Activated naive CD4-positive, alpha-beta T cell (primary cell): ENCODE results near the gene PRPF38B.

Source experiments
- DNase-seq, 4 experiments: peaks; one replicate each; lab custom pipeline; 2025; lab: John Stamatoyannopoulos, UW

The PRPF38B gene

DNA sequence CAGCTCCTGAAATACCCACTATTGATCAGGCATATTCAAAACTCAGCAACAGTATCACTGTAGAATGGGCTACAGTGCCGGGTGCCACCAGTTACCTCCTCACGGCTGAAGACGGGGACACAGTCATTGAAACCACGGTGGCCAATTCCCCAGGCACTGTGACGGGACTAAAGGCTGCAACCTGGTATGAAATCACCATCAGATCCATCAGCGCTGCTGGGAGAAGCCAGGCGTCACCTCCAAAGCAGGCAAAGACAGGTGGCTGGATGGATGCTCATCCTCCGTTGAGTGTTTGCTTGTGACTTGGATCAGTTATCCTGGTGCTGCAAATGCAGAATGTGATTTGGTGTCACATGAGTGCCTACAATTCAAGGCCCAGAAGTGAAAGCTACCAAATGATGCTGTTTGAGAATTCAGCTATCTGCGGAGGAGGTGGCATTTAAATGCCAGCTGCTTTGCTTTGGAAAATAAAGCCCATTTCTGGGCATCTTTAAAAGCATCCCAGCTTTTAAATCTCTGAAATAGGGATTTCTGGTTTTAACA, 25.7 kb downstream of the PRPF38B start:
- DNase-seq, result no peak

DNA sequence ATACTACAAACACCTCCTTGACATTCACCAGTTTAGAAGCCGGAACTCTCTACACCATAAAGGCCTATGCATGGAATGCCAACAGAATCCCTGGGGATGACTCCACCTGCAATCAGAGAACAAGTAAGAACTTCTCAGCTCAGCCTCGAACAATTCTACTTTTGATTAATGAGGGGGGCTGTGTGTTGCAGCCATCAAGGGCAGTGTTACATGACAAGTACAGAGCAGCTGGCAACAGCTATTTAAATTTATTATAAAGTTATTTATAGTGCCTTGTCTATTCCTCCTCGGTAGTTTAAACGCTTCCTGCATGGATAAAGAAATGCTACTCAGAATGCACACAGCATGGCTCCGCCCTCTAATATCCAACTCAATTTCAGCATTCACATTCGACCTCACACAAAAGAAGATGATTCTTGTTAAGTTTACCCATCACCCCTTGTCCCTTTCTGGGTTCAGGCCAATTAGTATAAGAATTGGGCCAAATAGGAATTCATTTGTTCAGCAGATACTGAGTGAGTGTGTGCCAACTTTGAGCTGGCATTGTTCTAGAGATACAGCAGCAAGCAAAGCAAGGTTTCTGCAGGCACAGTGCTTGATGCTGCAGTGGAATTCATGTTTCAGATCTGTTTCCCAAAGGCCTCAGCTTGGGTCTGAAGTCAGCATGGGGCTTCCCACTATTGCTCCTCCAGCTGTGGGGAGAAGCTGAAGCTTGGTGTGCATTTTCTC, 27.0 kb downstream of the PRPF38B start:
- no peak for DNase-seq

DNA sequence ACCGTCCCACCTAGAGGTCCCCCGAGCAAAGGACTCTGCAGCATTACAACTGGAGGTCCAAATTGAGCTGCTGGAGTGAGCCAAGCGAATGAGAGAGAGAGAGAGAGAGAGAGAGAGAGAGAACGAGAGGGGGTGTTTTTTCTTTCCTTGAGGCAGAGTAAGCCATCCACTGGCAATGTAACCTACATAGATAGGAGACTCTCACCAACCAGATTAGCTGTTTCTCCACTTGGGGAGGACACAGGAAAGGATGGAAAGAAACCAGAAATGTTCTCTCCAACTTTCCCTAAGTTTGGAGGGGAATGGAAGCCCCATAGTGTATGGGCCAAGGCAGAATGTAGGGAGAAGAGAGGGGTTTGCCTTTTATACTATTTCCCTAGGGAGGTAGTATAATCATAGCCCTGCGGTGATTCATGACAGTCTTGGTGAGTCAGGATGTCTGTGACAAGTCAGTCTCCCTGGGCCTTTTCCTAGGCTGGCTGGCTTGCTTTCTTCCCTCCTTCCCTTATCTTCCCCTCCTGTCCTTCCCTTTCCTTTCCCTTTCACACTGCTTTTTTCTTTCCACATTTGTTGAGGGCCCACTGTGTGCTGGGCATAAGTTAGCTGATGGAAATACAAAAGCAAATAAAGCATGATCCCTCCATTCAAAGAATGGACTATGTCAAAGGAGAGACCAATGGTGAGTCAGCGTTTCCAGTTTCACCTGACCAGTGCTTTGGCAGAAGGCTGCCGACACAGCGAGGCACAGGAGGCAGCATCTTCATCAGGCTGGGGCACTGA, 27.7 kb downstream of the PRPF38B start:
- no peak for DNase-seq

DNA sequence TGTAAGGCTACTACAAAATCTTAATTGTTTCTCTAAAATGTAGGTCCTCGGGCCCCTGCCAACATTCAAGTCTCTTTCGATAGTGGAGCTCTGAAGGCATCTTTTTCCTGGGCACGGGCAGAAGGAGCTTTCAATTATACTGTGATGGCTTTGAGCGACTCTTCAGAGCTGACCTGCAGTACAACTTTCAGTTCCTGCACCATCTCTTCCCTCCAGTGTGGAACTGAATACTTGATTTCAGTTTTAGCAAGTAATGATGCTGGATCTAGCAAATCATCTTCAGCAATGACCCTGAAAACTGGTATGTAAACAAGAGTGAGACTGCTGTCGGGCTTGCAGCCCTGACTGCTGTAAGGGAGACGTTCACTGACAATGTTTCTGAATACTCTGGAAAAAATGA, 30.2 kb downstream of the PRPF38B start:
- no peak for DNase-seq

DNA sequence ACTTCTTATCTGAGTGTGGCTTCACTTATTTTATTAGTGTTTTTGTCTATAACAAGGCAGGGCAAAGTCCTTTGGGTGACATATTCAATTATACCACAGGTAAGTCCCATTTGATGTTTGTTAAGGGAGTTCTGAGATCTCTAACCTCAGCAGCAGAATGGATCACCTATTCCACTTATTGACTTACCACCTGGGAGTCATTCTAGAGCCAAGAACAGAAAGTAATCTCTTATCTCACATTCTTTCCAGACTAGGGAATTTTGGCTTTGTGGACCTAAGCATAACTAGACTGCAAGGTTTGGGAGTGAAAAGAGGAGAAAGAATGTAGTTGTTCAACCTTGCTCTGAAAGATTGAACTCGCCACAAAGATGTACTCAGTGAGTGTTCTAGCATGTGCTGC, 33.8 kb downstream of the PRPF38B start:
- no peak for DNase-seq

DNA sequence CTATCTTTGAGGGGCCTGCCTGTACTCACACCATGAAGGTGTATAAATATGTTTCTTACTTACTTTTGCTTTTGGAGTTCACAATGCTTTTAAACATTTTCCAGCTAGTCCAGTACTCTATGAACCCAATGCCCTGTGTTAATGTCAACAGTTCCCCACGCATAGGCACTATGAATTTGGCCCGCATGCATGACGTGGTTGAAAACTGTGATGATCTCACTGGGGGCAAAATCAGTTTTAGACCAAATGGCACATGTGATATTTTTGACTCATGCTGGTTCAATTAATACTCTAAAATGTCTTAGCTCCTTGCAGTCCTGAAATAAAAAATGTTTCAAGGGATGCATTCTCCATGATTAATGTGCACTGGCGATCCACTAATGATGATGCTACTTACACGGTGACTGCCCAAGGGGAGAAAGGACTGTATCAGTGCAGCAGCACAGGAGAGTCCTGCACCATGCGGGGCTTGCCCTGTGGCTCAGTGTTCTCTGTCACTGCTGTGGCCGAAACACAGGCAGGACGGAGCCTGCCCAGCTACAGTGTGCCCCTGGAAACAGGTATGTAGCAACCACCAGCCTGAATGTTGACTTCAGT, 36.3 kb downstream of the PRPF38B start:
- no peak for DNase-seq

DNA sequence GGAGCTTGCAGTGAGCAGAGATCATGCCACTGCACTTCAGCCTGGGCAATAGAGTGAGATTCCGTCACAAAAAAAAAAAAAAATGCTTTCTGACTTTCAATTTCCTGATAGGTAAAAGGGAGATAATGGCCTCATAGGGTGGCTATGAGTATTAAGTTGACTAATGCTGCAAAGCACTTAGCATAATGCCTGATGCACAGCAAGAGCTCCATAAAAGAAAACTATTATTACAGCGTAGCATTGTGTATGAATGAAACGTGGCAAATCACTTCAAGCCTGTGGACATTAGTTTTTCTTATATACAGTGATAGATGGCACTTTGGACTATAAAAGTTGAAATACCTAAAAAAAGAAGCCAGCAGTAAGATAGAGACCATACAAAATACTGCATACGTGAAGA, 37.4 kb downstream of the PRPF38B start:
- DNase-seq, result no peak

DNA sequence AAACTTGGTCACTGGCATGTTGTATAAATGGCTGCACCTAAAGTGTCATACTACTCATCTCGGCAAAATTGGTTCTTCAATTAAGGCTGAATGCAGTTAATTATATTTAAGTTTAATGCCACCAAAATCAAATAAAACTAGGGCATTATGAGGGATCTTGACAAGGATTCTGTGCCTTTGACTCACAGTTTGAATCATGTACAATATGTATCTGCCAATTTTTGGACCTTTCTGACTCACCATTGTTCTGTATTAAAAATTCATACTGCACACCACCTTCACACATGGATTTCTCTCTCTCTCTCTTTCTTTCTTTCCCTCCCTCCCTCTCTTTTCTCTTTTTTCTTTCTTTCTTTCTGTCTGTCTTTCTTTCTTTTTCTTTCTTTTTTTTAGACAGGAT, 40.3 kb downstream of the PRPF38B start:
- no peak for DNase-seq

DNA sequence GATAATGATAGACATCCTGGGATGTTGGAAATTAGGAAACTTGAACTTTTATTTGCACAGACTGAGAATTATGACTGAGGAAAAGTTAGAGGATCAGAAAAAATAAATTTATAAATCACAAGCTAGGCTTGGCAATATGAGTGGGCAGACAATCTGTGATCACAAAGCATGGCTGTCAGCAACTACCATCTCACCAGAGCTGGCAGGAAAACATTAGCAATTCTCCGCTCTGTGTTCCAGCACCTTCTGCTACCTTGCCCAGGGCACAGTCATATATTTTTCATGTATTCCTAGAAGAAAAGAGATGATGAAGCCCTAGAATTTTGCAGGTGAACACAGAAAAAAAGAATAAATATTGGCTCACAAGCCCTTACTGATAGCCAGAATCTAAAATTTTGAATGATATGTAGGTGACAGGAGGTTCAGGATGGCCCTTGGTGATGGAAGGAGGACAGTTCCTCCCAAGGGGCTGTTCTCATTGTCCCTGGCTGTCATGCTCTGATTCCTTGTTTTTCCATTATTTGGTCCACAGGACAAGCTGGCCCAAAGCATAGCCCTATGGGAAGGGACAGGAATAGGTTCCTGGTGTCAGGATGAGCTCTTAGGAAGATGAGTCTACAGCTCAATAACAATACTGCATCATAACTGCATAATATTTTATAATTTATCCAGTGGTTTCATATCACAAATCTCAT, 42.2 kb downstream of the PRPF38B start:
- no peak for DNase-seq

DNA sequence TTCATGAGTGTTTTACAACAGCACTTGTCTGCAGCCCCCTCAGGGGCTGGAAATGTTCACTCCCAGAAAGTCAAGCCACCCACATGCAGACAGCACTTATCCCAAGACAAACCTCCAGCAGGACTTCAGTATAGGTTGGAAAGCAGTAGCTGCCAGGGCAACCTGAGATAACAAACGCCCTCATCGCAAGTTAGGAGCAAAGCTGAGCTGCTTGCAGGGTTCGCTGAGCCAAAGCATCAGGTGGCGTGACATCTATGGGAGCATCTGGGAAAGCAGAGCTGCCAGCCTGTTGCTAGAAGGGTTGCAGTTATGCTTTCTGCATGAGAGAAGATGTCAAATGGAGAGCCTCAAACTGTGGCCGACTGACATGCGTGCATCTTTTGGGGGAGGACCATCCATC, 50.1 kb downstream of the PRPF38B start:
- no peak for DNase-seq

DNA sequence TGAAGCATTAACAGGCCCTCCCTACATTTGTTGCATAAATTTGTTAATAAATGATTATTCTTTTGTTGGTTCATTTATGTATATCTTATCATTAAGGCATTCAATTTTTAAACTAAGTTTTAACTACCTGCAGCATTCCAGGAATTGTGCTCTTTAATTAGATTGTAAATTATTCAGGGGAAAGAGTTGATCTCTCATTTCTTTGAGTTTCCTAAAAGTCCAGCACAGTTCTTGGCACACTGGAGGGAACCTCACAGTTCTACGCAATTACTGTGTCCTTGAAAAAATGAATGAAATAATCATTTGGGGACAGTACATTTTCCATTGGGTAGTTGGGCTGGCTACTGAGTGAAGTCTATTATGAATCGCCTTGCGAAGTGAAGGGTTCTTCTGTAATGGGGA, 53.9 kb downstream of the PRPF38B start:
- no peak for DNase-seq

DNA sequence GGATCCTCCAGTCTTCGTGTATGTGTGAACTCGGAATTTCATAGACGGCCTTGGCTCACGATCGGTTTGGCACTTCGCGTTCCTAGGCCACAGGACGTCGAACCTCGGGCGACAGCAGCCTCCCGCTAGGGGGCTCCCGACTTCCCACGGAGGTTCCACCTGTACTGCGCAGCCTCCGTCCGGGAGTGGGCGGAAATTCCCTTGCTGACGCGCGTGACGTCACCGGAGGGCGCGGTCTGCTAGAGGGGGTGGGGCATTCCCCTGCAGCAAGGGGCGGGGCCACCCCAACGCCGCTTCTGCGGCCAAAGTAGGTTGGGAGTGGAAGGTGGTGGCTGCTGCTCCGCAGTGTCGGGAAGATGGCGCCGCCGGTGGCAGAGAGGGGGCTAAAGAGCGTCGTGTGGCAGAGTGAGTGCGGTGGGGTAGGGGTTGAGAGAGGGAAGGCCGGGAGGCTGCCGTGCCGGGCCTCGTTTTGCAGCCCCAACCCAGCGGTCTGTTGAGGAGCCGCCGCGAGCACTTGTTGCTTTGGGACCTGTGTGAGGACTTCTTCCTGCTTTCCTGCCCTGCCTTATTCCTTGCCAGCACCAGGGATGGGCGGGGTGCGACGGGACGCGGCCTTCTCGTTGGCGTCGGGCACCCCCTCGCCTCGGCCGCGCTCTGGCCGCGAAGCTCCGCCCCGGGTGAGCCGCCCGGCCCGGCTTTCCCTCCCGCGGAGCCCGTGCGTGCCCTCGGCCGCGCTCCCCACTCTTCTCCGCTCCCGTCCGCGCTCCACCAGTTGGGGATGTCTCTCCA, 54.5 kb downstream of the PRPF38B start, which contains the start of gene STXBP3:
TSS of gene STXBP3 (plus strand) at position 293 of the 789 bp plus-strand sequence. CDS start at position 357, 64 bp downstream.
- peak; percentile 99 to 100 (median 100) for DNase-seq

DNA sequence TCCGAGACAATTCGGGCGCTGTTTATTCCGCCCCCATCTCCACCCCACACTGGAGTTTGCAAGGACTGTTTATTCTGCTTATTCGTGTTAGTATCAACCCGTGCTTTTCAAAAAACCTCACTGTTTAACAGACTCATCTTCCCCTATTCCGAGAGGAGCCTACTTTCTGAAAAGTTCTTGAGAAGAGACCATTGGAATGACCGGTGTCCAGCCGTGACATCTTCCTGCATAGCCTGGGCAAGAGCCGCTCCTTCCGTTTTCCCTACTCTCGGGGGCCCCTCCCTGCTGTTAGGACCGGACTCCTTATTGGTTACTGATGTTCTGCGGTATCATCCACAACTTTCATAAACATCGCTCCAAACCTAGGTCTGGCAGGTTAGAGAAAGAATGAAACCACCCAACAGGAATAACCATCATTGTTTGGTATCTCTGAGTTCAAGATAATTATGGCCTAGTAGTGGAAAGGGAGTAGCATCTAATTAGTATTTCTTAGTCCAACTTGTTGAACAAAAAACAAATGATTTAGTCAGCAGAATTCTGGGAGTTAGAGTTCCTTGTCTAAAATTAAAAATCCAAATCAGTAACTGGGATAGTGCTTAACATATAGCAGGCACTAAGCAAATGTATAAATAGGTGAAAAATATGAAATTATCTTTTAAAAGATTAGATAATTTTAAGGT, 55.2 kb downstream of the PRPF38B start:
- no peak for DNase-seq

DNA sequence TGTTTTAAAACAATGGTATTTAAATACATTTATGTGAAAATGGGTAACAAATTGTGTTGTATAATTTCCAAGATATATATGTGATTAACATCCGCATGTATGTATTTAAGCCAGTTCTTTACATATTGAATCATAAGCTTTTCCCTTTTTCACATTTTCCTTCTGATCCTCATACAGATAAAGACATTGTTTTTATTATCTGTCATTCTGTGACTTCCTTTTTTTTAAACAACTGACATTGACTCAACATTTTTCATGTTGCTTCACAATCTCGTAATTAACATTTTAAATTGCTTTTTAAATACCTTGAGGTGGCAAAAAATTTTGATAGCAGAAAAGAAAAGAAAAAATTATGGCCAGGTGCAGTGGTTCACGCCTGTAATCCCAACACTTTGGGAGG, 55.8 kb downstream of the PRPF38B start:
- no peak for DNase-seq

DNA sequence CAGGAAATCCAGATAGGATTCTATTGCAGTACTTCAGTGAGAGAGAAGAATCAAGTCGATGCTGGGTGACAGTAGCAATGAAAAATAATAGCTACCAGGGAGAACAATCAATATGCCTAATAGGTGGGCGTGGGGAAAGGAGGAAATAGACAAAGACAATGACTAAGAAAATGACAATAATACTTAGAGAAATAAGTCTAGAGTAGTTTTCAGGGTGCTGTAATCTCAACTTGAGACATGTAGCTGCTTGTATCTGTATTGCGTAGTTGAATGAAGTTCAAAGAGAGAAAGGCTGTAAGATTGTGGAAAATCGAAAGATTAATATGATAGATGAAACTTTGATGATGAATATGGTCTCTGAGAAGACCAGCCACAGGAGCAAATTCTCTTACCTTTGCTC, 57.0 kb downstream of the PRPF38B start:
- DNase-seq, result no peak

DNA sequence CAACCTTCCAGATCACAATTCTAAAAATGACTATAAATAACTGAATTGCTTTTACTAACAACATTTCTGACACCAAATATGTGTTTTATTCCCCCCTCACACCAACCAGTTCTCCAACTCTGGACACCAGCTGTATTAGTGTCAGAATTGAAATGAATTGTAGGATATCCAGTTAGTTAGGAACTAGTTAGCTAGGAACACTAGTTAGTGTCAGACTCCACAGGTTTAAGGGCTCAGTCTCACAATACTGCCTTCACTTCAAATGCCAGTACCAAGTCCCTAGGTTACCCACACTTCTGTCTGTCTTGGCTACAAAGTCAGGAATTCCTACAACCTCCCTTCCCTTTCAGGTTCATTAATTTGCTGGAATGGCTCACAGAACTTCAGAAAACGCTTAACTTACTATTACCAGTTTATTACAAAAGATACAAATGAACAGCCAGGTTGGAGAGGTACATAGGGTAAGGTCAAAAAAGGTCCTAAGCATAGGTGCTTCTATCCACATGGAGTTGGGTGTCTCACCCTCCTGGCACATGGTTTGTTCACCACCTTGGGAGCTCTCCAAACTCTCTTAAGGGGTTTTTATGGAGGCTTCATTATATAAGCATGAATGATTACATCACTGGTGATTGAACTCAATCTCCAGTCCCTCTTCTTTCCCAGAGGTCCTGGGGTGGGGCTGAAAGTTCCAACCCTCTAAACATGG, 58.5 kb downstream of the PRPF38B start:
- no peak for DNase-seq
